Measurements from ENCODE around the gene THRSP. TPM values are rescaled to one million over a fixed set of nuclear protein-coding genes. Genes with fewer than 3 reads are reported as not detected.

Gene THRSP
- polyA plus RNA-seq, 1 donor (not counting 4 experiments of a cell fraction or from before 2014, with no cell fraction given), result not detected

GRCh38 chr11:78032090-78032489, 31.6 kb upstream of the THRSP start:
- Histone ChIP-seq H2AFZ (ENCODE audit: control insufficient read depth, low read length) (no peak overlapping the region), H3K9me3 (ENCODE audit: control insufficient read depth, low read depth, low read length) (no peaks in the 10 kb centered on the region), H3K9ac (ENCODE audit: control insufficient read depth, extremely low read depth, insufficient read depth, low read length) (no peak overlapping the region), H3K27me3 (ENCODE audit: control insufficient read depth, extremely low read depth, insufficient read depth, low read length) (no peaks in the 10 kb centered on the region), H3K79me2 (ENCODE audit: control insufficient read depth, insufficient read depth, low read length) (no peaks in the 10 kb centered on the region), H3K36me3 (ENCODE audit: control insufficient read depth in 2 of 2, extremely low read depth in 1 of 2, insufficient read depth in 2 of 2, low read length in 2 of 2) (no peaks in the 10 kb centered on the region), H3K4me1 (ENCODE audit: control insufficient read depth, extremely low read depth, insufficient read depth, low read length) (peaks cover 5% of the 10 kb centered on the region), H3K4me3 (ENCODE audit: control insufficient read depth in 2 of 3, extremely low read depth in 1 of 3, insufficient read depth in 2 of 3, low read depth in 1 of 3, low read length in 3 of 3) (no peak overlapping the region), H3K9me1 (ENCODE audit: control insufficient read depth, extremely low read depth, insufficient read depth, low read length) (no peaks in the 10 kb centered on the region), H3K4me2 (ENCODE audit: control insufficient read depth, extremely low read depth, insufficient read depth, low read depth, low read length) (no peak overlapping the region), H3K27ac (ENCODE audit: control insufficient read depth, insufficient read depth, low read length) (no peak overlapping the region), H4K20me1 (ENCODE audit: control insufficient read depth, extremely low read depth, insufficient read depth, low read length) (no peaks in the 10 kb centered on the region)
- TF ChIP-seq CTCF (optimal IDR thresholded peaks at IDR 0.05 in 1 of 3, IDR thresholded peaks at IDR 0.05 in 1 of 3, conservative IDR thresholded peaks at IDR 0.05 in 1 of 3; ENCODE audit: extremely low read depth in 1 of 3, insufficient read depth in 2 of 3, low read length in 3 of 3), result no peak
- TF ChIP-seq EZH2 (IDR thresholded peaks at IDR 0.05; ENCODE audit: low read length), result no peak
- dilution Hi-C loops (cut with MboI; ENCODE audit: extremely low pct_ligation_motif_present, low sequenced_read_pairs), result no loop called here
- no peak for DNase-seq (ENCODE audit: low read depth, low spot score)
- FAIRE-seq, result no peak

- H3K4me1 ChIP-seq (ENCODE audit: control insufficient read depth, extremely low read depth, insufficient read depth, low read length), result peaks cover 5% of the 10 kb centered on the region
- no peaks in the 10 kb centered on the region for H4K20me1 ChIP-seq (ENCODE audit: control insufficient read depth, extremely low read depth, insufficient read depth, low read length)
- no peaks in the 10 kb centered on the region for H3K9me3 ChIP-seq (ENCODE audit: control insufficient read depth, low read depth, low read length)
- H3K27me3 ChIP-seq (ENCODE audit: control insufficient read depth, extremely low read depth, insufficient read depth, low read length), result no peaks in the 10 kb centered on the region
- no peaks in the 10 kb centered on the region for H3K79me2 ChIP-seq (ENCODE audit: control insufficient read depth, insufficient read depth, low read length)
- no peak overlapping the region for H3K9ac ChIP-seq (ENCODE audit: control insufficient read depth, extremely low read depth, insufficient read depth, low read length)
- H3K4me3 ChIP-seq (ENCODE audit: control insufficient read depth in 2 of 3, extremely low read depth in 1 of 3, insufficient read depth in 2 of 3, low read depth in 1 of 3, low read length in 3 of 3), result no peak overlapping the region
- no peak overlapping the region for H3K27ac ChIP-seq (ENCODE audit: control insufficient read depth, insufficient read depth, low read length)
- DNase-seq (ENCODE audit: low read depth, low spot score) (no peak), FAIRE-seq (no peak)
- no peak overlapping the region for H2AFZ ChIP-seq (ENCODE audit: control insufficient read depth, low read length)
- H3K36me3 ChIP-seq (ENCODE audit: control insufficient read depth in 2 of 2, extremely low read depth in 1 of 2, insufficient read depth in 2 of 2, low read length in 2 of 2), result no peaks in the 10 kb centered on the region
- TF ChIP-seq EZH2 (IDR thresholded peaks at IDR 0.05; ENCODE audit: low read length) (no peak), CTCF (optimal IDR thresholded peaks at IDR 0.05 in 1 of 3, IDR thresholded peaks at IDR 0.05 in 1 of 3, conservative IDR thresholded peaks at IDR 0.05 in 1 of 3; ENCODE audit: extremely low read depth in 1 of 3, insufficient read depth in 2 of 3, low read length in 3 of 3) (no peak)
- no peaks in the 10 kb centered on the region for H3K9me1 ChIP-seq (ENCODE audit: control insufficient read depth, extremely low read depth, insufficient read depth, low read length)
- H3K4me2 ChIP-seq (ENCODE audit: control insufficient read depth, extremely low read depth, insufficient read depth, low read depth, low read length), result no peak overlapping the region
- dilution Hi-C loops (cut with MboI; ENCODE audit: extremely low pct_ligation_motif_present, low sequenced_read_pairs), result no loop called here
Observed at GRCh38 chr11:78033040-78033439, 30.6 kb upstream of the THRSP start.
